HG03469 (cell line): ENCODE results near the gene LIN7C.
"Not testable (repeated sequence)": the region's sequence is repeated elsewhere in the genome, so short reads cannot be mapped to it uniquely, and the experiment has no call there.

Source experiments
- ATAC-seq: cut with Tn5 transposase; IDR thresholded peaks from one replicate; pipeline ENCODE4 v1.9.1; 2021; ENCODE audit warnings: mild to moderate bottlenecking, moderate library complexity, moderate number of reproducible peaks; ENCODE audit not compliant: unreplicated experiment

The LIN7C gene

DNA sequence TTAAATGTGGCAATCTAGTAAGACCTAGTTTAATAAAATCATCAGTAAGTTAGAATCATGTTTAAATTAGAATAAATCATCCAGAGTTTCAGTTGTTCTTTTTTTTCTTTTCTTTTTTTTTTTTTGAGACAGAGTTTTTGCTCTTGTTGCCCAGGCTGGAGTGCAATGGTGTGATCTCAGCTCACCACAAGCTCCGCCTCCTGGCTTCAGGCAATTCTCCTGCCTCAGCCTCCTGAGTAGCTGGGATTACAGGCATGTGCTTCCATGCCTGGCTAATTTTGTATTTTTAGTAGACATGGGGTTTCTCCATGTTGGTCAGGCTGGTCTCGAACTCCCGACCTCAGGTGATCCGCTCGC, 58.4 kb downstream of the LIN7C start:
- not testable (repeated sequence) for ATAC-seq

- no peak for ATAC-seq
Observed at GRCh38 chr11:27447288-27448183, 59.0 kb downstream of the LIN7C start.

GRCh38 chr11:27445625-27446024, 60.9 kb downstream of the LIN7C start:
- no peak for ATAC-seq

- ATAC-seq, result no peak
Observed at GRCh38 chr11:27444801-27445215, 61.8 kb downstream of the LIN7C start.
